AG04450 (cell line): ENCODE results near the gene TSC1. TPM values are rescaled to one million over a fixed set of nuclear protein-coding genes. Genes with fewer than 3 reads are reported as not detected.

ENCODE experiments used
- CTCF ChIA-PET: fragments of 300-600, 350-600 bp; formaldehyde crosslinking; extraction: SDS; loops from one replicate; lab custom pipeline; 2022; ENCODE audit warnings: antibody characterized with exemption, inconsistent platforms; lab: Charles Lee
- POLR2A ChIA-PET: fragments of 350-600 bp; formaldehyde crosslinking; extraction: SDS; loops from one replicate; lab custom pipeline; 2021; ENCODE audit warnings: antibody characterized with exemption, inconsistent platforms; lab: Yijun Ruan, JAX
- DNase-seq: peaks from one replicate; pipeline ENCODE4 v3.0.0-alpha.2; 2011; ENCODE audit warnings: low read depth, low spot score
- H3K27ac ChIP-seq: one replicate; pipeline ENCODE4 v1.5.1; 2012; ENCODE audit warnings: low read depth, low read length, control low read depth
- H3K27me3 ChIP-seq: one replicate; pipeline ENCODE4 v1.6.0; 2012; ENCODE audit warnings: low read length; ENCODE audit not compliant: control insufficient read depth, insufficient read depth
- H3K4me3 ChIP-seq: 2 replicates; pipeline ENCODE4 v1.5.1; 2011; ENCODE audit warnings: mild to moderate bottlenecking, low read depth, low read length, control low read depth
- H3K9me3 ChIP-seq: 2 replicates; pipeline ENCODE4 v1.5.1; 2012; ENCODE audit warnings: low read length; ENCODE audit not compliant: control insufficient read depth, insufficient read depth
- polyA plus RNA-seq: library from polyadenylated mRNA; depleted of rRNA; stranded (reverse); fragments of >200 nt; gene quantifications from 2 replicates; pipeline ENCODE4 v1.2.3, GENCODE V29; 2011
- TF ChIP-seq, protein P1 (sequence below): IDR thresholded peaks from 2 replicates; pipeline ENCODE4 v1.5.1; 2011; ENCODE audit warnings: low read depth, low read length, control low read depth, inconsistent platforms

Gene TSC1
- polyA plus RNA-seq, 1 experiment: 87.1 TPM

DNA sequence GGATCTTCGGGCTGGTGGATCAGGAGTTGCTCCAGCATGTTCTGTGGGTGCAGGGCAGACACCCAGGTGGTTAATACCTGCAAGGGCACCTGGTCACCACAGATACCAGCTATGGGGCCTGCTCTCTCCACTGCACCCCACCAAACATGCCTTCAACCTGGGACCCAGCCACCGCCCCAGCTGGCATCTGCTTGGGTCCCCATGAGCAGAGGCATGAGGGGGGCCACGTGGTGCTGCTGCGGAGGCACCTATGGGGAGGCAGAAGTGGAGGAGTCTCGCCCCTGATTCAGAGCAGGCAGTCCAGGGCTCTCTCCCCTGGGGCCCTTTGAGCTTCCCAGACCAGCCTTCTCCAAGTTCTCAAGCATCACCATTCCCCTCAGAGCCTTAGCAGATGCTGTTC is 69.3 kb downstream of the TSC1 start:
- TF ChIP-seq, protein P1, sequence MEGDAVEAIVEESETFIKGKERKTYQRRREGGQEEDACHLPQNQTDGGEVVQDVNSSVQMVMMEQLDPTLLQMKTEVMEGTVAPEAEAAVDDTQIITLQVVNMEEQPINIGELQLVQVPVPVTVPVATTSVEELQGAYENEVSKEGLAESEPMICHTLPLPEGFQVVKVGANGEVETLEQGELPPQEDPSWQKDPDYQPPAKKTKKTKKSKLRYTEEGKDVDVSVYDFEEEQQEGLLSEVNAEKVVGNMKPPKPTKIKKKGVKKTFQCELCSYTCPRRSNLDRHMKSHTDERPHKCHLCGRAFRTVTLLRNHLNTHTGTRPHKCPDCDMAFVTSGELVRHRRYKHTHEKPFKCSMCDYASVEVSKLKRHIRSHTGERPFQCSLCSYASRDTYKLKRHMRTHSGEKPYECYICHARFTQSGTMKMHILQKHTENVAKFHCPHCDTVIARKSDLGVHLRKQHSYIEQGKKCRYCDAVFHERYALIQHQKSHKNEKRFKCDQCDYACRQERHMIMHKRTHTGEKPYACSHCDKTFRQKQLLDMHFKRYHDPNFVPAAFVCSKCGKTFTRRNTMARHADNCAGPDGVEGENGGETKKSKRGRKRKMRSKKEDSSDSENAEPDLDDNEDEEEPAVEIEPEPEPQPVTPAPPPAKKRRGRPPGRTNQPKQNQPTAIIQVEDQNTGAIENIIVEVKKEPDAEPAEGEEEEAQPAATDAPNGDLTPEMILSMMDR: no peak

DNA sequence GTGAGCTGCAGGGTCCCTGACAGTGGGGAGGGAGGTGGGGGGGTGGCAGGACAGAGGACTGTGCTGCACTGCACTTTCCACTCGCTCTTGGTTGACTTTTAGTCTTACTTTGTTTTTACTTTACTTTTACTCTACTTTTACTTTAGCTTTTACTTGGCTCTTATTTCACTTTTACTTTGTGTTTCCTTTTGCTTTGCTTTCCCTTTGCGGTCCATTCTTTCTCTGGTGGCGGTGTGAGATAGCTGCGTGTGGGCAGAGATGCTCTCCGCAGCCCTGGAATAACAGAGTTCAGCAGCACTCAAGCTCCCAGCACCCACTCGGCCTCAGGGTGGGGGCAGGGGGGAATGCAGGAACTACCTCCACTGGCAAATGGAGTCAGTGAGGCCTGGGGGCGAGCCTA is 71.0 kb downstream of the TSC1 start:
- Histone ChIP-seq H3K27me3 (peaks cover 23% of the 10 kb centered on the region), H3K9me3 (no peaks in the 10 kb centered on the region; the same call in 1 of the 2 replicates), H3K4me3 (no peak overlapping the region), H3K27ac (no peak overlapping the region)
- TF ChIP-seq, protein P1: no peak
- no peak for DNase-seq
- POLR2A ChIA-PET: no interaction called here
- CTCF ChIA-PET: interaction anchor here (3.1 kb wide), 1 partner anchor 29 kb away, joined by 8 read pairs; no protein-coding TSS in a partner anchor

More for the DNA sequence above, 69.3 kb downstream of the TSC1 start:
- no peaks in the 10 kb centered on the region; the same call in 1 of the 2 replicates for H3K9me3 ChIP-seq
- POLR2A ChIA-PET: no interaction called here
- no peak overlapping the region for H3K27ac ChIP-seq
- CTCF ChIA-PET: no interaction called here
- H3K27me3 ChIP-seq: peaks cover 15% of the 10 kb centered on the region
- no peak overlapping the region for H3K4me3 ChIP-seq
- DNase-seq: no peak

DNA sequence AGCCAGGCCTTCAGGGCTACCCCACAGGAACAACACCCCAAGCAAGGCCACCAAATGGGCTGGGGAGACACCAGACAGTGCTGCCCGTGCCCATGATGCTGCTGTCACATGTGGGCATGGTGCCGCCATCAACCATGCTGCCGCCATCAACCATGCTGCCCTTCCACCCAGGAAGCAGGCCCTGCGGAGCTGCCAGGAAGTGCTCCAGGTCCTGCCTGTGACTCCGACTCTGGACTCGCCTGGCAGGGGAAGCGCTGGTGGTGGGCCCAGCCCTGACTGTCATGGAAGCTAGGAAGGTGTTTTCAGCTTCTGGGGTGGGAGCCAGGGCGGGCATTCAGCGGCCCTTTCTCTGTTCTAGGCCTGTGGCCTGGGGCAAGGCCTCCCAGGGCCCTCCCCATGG is 75.2 kb downstream of the TSC1 start:
- ChIA-PET CTCF (no interaction called here), POLR2A (no interaction called here)
- Histone ChIP-seq H3K4me3 (no peak overlapping the region), H3K27ac (no peak overlapping the region), H3K27me3 (peaks cover 39% of the 10 kb centered on the region), H3K9me3 (no peaks in the 10 kb centered on the region; the same call in 1 of the 2 replicates)
- no peak for DNase-seq
- TF ChIP-seq, protein P1: no peak

DNA sequence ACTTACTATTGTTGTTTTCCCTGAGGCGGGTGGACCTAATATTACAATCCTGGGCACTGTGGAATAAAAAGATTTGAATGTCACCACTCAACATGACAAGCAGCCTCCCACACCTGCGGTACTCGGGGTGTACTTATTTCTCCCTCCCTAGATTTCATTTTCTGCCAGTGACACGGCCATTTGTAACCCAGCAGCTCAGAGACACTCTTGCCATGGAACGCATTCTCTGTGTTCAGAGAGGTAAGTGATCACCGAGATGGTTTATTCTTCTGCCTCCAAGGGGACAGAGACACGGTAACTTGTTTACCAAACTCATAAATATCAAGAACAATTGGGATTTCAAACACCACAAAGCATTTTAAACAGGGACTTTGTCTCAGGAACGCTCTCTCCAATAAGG is 77.5 kb downstream of the TSC1 start:
- Histone ChIP-seq H3K9me3 (no peaks in the 10 kb centered on the region; the same call in 1 of the 2 replicates), H3K27me3 (peaks cover 49% of the 10 kb centered on the region), H3K27ac (no peak overlapping the region), H3K4me3 (no peak overlapping the region)
- POLR2A ChIA-PET: no interaction called here
- TF ChIP-seq, protein P1: no peak
- no peak for DNase-seq
- CTCF ChIA-PET: no interaction called here

DNA sequence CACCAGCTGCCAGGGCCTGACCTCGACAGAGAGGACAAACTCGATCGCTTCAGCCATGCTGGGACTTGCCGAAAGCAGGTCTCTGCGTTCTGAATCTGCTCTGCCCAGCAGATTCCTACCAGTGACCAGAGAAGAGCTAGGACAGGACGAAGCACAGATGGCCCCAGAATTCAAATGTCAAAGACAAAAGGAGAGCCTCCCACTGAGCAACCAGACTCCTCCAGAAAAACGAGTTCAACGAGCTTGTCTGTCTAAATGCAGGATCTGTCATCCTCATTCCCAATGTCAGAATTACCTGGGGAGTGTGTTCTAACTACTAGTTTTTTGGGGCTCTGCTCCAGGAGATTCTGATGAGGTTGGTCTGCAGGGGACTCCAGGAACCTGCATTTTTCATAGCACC is 79.7 kb downstream of the TSC1 start:
- H3K9me3 ChIP-seq: no peaks in the 10 kb centered on the region; the same call in 1 of the 2 replicates
- ChIA-PET POLR2A (no interaction called here), CTCF (no interaction called here)
- peaks cover 44% of the 10 kb centered on the region for H3K27me3 ChIP-seq
- no peak overlapping the region for H3K27ac ChIP-seq
- TF ChIP-seq, protein P1: no peak
- H3K4me3 ChIP-seq: no peak overlapping the region
- no peak for DNase-seq
